ENCODE results near the gene COG2. TPM values are rescaled to one million over a fixed set of nuclear protein-coding genes. Genes with fewer than 3 reads are reported as not detected.
"Not testable (repeated sequence)": the region's sequence is repeated elsewhere in the genome, so short reads cannot be mapped to it uniquely, and the experiment has no call there.

The COG2 gene
- total RNA-seq, 1 donor from 2014 or later = 8.4 TPM

DNA sequence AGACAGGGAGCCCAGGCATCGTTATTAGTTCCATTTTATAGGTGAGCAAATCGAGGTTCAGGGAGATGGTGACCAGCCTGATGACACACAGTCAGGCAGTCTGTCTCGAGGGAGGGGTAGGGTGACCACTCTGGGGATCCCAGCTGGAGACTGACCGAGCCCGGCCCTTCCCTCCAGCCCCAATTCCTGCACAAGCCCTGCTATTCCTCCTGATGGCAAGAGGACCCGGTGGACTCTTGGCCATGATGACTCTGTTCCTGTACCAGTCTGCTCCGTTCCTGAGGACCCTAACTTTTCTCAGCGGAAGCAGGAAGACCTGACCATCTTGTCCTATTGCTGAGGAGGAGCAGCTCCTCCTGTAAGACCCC lies 71.2 kb downstream of the COG2 start:
- H3K27ac ChIP-seq = peak overlapping the region in 1 of 2 donors; percentile 49
- no peaks in the 10 kb centered on the region for H3K9me3 ChIP-seq
- no peaks in the 10 kb centered on the region for H3K36me3 ChIP-seq
- DNase-seq (ENCODE audit: low spot score in 2 of 2) = no peak
- intact Hi-C loops (cut with DNase I) = no loop called here
- TF ChIP-seq, protein P1, sequence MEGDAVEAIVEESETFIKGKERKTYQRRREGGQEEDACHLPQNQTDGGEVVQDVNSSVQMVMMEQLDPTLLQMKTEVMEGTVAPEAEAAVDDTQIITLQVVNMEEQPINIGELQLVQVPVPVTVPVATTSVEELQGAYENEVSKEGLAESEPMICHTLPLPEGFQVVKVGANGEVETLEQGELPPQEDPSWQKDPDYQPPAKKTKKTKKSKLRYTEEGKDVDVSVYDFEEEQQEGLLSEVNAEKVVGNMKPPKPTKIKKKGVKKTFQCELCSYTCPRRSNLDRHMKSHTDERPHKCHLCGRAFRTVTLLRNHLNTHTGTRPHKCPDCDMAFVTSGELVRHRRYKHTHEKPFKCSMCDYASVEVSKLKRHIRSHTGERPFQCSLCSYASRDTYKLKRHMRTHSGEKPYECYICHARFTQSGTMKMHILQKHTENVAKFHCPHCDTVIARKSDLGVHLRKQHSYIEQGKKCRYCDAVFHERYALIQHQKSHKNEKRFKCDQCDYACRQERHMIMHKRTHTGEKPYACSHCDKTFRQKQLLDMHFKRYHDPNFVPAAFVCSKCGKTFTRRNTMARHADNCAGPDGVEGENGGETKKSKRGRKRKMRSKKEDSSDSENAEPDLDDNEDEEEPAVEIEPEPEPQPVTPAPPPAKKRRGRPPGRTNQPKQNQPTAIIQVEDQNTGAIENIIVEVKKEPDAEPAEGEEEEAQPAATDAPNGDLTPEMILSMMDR (IDR thresholded peaks at IDR 0.05) = no peak
- peaks cover 4 to 9% of the 10 kb centered on the region in 2 donors for H3K4me1 ChIP-seq
- H3K27me3 ChIP-seq = no peaks in the 10 kb centered on the region
- H3K4me3 ChIP-seq = peak overlapping the region; percentile 19 to 56

DNA sequence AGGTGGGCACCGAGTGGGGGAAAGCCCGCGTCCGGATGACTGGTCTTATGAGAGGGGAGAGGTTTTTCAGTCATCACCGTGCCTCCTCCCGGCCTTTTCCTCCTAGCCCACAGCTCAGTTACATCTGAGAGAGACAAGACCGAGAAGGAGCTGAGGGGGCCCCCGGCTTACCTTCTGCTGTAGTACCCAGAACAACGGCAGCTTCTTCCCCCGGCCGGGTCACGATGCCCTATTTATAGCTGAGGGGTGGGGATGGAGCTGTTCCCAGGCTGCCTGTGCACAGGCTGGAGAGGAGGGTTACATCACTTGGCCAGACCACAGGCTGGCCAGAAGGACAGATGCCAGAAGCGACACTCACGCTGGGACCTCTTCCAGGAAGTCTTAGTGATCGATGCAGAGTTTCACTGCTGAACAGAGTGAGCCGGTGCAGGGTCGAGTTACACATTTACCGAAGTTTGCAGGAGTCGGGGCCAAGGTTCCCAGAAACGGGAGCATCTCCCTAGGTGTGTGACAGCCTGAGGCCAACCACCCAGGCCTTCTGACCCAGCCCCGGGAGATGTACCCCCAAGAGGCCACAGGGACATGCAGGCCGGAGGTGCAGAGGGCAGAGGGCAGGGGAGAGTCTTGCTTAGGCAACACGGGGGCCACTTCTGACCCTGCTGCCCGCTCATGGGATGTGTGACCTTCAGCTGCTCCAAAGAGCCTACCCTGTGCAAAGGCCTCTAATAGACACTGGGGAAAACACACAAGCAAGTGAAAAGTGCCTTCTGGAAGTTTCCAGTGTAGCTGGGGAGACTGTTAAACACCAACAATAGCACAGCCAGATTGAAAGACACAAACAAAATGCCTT lies 71.9 kb downstream of the COG2 start, which contains the start of gene AGT:
AGT (minus strand) TSS at position 208 of the 850 bp plus-strand sequence. CDS start 3,299 bp downstream, outside the sequence.
- peak within 1 kb of the TSS; percentile 19 to 56 for H3K4me3 ChIP-seq
- TF ChIP-seq, protein P1 (IDR thresholded peaks at IDR 0.05) = no peak
- H3K9me3 ChIP-seq = no peaks in the 10 kb centered on the region
- H3K27me3 ChIP-seq = no peaks in the 10 kb centered on the region
- peak within 1 kb of the TSS in 1 of 2 donors; percentile 49 for H3K27ac ChIP-seq
- no peaks in the 10 kb centered on the region for H3K36me3 ChIP-seq
- intact Hi-C loops (cut with DNase I) = no loop called here
- H3K4me1 ChIP-seq = peaks cover 4 to 9% of the 10 kb centered on the region in 2 donors
- peak; percentile 16 to 88 for DNase-seq (ENCODE audit: low spot score in 2 of 2)

DNA sequence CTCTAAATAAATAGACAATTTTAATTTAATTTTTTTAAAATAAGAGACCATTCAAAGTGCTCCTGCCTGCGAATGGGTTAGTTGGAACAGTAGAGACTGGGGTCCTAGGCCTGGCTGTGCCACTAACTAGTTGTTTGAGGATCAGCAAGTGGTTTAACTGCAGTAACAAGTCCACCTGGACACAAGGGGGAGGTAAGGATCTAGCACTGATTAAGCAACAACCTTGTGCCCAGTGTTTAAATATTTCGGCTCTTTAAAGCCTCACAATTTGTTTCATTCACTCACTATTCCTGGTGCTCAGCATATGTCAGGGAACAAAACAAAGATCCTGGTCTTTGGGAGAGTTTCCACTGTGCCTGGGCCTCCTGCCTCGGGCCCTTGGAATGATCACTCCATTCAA lies 73.2 kb downstream of the COG2 start:
- Histone ChIP-seq H3K27me3 (no peaks in the 10 kb centered on the region), H3K4me3 (no peak overlapping the region), H3K9me3 (no peaks in the 10 kb centered on the region), H3K4me1 (peaks cover 4 to 9% of the 10 kb centered on the region in 2 donors), H3K27ac (no peak overlapping the region), H3K36me3 (no peaks in the 10 kb centered on the region)
- DNase-seq (ENCODE audit: low spot score in 2 of 2) = no peak
- intact Hi-C loops (cut with DNase I) = no loop called here
- TF ChIP-seq, protein P1 (IDR thresholded peaks at IDR 0.05) = no peak

DNA sequence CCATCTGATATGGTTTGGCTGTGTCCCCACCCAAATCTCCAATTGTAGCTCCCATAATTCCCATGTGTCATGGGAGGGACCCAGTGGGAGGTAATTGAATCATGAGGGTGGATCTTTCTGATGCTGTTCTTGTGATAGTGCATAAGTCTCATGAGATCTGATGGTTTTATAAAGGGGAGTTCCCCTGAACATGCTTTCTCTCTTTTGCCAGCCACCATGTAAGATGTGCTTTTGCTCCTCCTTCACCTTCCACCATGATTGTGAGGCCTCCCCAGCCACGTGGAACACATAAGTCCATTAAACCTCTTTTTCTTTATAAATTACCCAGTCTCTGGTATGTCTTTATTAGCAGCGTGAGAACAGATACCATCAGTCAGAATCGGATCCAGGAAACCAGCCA lies 74.2 kb downstream of the COG2 start:
- H3K4me1 ChIP-seq; H3K27ac ChIP-seq; DNase-seq (ENCODE audit: low spot score in 2 of 2); H3K9me3 ChIP-seq; H3K36me3 ChIP-seq; H3K4me3 ChIP-seq; intact Hi-C loops (cut with DNase I); H3K27me3 ChIP-seq: not testable (repeated sequence)

DNA sequence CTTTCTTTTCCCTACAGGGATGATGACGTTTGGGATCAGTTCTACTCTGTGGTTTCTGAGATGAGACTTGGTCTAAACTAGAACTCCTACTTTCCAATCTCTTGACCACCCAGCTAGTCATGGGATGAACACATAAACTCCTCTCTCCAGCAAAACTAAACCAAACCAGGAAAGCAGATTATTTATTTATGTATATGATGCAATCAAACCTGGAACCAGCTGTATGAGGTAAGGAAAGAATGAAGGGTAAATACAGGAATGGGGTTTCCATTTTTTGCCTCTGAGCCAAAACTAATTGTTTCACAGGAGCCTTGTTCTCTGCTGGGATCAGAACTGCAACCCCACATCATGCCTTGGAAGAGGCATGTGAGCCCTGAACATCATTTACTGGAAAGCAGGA lies 75.0 kb downstream of the COG2 start:
- no peak for DNase-seq (ENCODE audit: low spot score in 2 of 2)
- TF ChIP-seq, protein P1 (IDR thresholded peaks at IDR 0.05) = no peak
- H3K36me3 ChIP-seq = no peaks in the 10 kb centered on the region
- H3K4me1 ChIP-seq = peaks cover 4 to 9% of the 10 kb centered on the region in 2 donors
- H3K9me3 ChIP-seq = no peaks in the 10 kb centered on the region
- no peak overlapping the region for H3K27ac ChIP-seq
- H3K27me3 ChIP-seq = no peaks in the 10 kb centered on the region
- intact Hi-C loops (cut with DNase I) = no loop called here
- H3K4me3 ChIP-seq = no peak overlapping the region

DNA sequence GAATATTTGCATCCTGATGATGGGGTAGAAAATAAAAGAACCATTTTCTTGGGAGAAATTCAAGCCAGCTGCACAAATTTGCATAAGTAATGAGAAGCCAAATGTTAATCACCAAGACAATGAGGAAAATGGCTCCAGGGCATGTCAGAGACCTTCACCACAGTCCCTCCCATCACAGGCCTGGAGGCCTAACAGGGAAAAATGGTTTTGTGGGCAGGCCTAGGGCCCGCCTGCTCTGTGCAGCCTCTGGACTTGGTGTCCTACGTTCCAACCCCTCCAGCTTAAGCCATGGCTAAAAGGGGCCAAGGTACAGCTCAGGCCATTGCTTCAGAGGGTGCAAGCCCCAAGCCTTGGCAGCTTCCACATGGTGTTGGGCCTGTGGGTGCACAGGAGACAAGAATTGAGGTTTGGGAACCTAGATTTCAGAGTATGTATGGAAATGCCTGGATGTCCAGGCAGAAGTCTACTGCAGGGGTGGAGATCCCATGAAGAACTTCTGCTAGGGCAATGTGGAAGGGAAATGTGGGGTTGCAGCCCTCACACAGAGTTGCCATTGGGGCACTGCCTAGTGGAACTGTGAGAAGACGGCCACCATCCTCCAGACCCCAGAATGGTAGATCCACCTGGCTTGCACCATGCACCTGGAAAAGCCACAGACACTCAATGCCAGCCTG lies 79.7 kb downstream of the COG2 start:
- intact Hi-C loops (cut with DNase I); H3K27ac ChIP-seq; H3K27me3 ChIP-seq; H3K9me3 ChIP-seq; H3K4me3 ChIP-seq; H3K36me3 ChIP-seq; DNase-seq (ENCODE audit: low spot score in 2 of 2); H3K4me1 ChIP-seq: not testable (repeated sequence)

Data from ascending aorta (tissue), 2 donors.